HG03439 (cell line): ENCODE results near the gene CYP2U1.

Experiments used
- ATAC-seq: cut with Tn5 transposase; IDR thresholded peaks from one replicate; pipeline ENCODE4 v1.9.1; 2021; ENCODE audit warnings: mild to moderate bottlenecking, moderate library complexity; ENCODE audit not compliant: unreplicated experiment

The CYP2U1 gene

DNA sequence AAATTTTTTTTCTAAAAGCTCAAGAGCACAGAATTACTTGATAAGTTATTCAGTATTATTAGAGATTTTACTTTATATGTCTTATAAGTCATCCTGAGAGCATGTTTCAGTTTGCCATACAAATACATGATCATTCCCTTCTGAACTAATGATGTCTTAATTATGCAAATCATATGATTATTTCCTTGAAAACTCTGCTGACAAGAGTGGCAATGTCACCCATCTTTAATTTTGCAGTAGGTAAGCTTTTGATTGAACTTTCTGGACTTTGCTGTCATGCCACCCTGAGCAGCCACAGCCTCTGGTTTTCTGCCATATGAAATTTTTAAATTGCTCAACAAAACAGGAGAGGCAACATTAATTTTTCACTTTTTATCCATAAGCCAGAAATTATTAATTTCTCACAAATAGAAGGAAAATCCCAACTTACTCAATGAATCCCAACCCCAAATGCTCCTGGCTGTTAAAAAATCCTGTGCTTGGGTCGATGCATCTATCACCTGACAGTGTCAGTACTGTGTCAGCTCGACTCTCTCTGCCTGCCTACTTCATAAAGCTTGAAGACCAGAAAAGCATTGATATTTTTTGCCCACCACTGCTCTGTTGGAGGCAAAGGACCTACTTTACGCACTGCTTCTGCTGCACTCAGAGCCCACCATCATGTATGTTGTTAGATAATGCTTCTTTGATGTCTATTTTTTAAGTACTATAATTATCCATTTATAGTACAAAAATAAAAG is 46.8 kb downstream of the CYP2U1 start:
- ATAC-seq, result no peak

DNA sequence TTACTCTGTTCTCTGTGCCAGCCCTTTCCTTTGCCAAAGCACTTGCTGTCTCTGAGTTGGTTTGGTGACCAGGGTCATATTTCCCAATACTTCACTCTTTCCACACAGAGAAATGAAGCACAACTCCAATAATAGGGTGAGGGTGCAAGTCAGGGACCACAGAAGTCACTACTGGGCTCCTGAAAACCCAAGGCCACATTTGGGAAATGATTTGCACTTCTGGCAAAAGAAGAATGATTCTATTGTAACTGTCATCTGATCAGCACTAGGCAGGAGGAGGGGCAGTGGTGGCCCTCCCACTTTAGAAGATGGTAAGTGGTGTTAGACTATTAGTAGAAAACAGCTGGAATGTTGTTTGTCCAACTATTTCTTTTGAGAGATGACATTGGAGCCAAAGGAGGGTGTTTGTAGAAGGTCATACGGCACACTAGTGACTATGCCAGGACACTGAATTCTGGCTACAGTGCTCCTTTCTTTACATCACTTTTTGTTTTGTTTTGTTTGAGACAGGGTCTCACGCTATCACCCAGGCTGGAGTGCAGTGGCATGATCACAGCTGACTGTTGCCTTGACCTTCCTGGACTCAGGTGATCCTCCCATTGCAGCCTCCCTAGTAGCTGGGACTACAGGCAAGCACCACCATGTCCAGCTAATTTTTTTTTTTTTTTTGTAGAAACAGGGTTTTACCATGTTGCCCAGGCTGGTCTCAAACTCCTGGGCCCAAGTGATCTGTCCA is 47.5 kb downstream of the CYP2U1 start:
- no peak for ATAC-seq

DNA sequence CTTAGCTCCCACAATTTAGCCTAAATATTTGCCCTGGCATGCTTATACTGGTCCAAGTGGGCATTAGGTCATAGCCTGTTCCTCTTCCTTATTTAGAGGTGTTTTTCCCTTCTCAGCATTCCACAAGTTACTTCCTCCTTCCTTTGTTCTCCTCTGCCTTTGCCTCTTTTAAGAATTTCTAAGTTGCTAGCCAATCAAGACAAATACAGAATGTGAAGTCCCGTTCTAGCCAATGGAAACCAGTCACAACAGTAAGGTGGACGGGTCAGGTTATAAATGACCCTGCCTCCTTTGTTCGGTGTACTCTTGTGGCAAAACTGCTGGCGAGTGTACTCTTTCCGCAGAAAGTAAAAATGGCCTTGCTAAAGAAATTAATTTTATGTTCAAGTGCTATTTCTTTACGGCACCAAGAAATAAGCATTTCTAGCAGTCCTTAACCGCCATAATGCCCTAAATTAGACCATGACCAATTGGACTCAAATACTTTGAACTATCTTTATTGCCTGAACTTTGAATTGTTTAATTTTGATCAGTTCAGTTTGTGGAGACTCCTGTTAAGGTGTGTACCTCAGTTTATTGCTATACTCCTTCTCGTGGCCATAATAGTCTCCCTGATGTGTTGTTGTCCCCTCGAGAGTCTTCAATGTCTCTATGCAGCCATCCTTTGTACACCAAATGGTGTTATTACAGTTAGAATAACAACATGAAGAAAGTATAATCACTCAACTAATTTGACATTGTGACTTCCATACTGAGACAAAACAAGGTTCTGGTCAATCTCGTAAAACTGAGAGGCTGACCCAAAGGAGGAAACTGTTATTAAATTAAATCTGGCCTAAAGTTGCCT is 56.8 kb downstream of the CYP2U1 start:
- ATAC-seq, result no peak

DNA sequence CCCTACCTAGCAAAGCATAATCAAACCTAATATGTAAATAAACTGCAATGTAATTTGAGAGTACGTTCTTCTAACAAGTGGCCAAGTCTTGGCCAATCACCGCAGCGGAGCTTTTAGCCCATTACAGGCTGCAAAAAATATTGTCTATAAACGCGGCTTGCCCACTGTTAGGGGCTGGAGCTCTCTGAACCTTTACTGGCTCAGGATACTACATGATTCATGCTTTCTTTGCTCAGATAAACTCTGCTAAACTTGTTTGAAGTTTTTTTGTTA is 57.4 kb downstream of the CYP2U1 start:
- ATAC-seq, result no peak

DNA sequence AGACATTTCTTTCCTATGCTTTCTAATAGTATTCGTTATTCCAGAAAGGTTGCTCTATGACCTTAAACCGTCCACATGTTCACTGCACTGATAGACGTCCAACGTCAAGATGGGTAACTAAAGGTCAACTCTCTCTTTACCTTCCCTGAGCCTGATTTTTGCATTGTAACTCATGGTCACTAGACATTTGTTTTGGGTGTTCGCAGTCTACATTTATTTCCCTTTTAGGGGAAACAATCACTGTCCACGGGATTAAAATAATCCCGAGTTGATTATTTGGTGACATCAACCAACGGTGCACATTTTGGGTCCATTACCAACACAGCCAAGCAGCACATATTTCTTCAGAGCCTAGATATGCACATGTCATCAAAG is 57.8 kb downstream of the CYP2U1 start:
- no peak for ATAC-seq

DNA sequence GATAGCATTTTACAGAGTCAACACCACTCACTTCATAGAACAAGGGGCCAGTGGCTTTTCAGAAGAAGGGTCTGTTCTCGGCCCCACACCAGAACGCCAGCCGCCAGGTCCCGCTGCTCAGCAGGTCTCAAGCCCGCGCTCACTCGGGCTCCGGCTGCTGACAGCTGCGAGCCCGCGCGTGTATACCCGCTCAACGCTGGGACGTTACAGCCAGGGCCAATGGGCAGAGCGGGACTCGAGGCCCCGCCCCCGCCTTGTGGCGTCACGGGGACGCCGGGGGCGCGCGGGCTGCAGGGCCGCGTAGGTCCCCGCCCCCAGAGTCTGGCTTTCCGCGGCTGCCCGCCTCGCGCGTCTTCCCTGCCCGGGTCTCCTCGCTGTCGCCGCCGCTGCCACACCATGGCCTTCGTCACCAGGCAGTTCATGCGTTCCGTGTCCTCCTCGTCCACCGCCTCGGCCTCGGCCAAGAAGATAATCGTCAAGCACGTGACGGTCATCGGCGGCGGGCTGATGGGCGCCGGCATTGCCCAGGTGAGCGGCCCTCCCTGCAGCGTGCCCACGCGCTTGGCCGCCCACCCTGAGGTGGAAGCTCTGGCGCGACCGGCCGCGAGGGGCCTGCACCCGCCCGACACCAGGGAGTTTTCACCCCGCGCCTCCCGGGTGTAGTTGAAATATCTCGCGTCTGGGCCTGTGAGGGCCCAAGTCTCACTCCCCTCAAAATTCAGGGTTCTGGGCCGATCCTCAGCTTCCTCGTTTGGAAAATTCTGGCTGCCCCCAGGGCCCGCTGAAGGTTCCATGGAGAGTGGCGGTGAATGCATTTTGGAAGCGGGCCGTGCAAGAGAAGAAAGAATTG is 58.4 kb downstream of the CYP2U1 start, which contains the start of gene HADH:
Gene HADH, plus strand, starts transcription at position 353 of the 850 bp plus-strand sequence. Its CDS starts 44 bp downstream, at position 397.
- ATAC-seq, result peak; percentile 96

DNA sequence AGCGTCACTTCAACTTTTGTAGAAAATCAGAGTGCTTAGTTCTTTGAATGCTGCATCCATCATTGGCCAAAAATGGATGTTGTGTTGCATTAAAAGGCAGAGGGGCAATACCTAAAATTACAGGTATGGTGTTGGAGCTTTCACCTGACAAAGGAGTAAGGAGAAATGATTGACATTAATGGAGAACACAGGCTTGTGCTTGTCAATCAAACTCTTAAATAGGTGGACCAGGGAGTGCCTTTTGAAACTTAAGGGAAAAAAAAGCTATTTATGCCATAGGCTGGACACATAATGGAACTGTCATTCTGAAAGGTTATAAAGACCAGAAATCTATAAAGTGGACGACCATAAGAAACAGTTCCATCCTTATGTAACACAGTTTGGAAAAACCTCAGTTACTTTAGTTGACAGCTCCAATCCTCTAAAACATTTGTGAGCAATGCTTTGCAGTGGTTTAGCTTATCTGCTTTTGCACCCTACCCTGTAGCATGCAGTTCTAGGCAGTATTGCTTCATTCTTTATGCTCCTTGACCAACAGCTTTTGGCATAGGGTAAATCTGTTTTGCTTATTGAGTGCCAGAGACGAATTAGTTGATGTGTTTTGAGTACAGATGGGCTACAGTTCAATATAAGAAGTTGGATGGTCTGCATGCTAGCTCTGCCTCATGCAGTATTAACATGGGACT is 60.7 kb downstream of the CYP2U1 start:
- ATAC-seq, result no peak

DNA sequence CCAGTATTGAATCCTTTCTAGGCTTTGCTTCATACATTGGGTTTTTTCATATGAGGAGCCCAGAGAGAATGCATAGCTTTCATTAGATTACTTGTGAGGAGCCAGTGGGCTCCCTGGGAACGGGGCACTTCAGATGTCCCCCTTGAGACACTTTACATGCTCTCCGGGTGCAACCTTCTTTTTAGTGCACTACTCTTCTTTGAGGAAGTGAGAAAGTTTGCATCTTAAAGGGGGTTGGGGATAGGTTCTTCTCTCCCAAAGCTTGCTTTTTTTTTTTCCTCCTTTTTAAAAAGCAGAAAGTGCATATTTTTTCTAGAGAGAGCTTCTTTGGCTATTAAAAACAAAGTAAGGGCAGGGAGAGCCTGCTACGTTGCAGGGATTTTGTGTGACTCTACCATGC is 62.6 kb downstream of the CYP2U1 start:
- ATAC-seq, result peak; percentile 17

DNA sequence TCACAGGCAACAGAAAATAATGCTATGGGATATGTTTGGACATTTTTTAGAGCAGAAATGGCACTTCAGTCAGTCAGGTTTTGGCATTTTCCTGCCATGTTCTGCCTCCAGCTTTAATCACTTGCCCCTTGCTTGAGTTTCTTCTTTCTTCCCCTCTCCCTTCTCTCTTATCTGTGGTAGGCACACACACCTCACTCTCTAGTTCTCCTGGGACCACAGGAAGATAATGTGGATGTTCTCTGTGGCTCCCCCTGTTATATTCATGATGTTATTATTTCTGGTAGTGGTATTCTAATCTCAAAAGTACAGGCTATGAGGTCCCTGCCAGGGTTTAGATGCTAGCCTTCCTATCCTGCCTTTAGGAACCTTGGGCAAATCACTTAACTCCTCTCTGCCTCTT is 63.5 kb downstream of the CYP2U1 start:
- ATAC-seq, result no peak

DNA sequence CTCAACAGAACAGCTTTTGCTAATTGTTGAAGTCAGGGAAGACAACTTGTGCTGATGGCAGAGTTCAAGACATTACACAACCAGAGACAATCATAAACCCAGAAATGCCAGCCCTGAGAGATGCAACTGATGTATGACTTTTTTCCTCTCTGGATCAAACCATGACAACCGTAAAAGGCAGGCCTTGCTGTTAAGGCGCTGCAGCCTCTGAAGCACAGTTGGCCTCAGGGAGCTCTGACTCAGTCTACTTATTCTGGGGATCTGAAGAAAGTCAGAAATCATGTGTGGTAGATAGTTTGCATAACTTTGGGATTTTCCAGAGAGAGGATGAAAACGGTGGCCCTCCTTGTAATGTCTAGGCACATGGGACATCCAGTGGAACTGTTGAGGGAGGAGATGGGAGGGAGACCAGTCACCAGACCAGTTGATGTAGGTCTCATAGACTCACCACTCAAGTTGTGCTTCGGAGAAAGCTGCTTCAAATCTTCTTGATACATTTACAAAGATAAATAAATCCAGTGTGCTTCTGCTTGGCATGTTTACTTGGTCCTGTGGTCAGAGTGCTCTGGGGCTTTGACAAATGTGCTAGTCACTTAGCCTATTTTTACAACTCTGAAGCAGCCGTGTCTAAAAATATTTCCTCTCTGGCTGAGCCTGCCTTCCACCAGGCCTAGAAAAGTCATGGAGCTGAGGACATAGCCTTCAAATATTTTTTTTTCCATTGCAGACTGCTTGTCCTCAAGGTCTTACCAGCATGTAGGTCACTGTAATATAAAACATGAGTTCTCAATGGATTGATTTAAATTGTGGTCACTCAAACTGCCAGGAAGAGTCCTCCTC is 65.8 kb downstream of the CYP2U1 start:
- no peak for ATAC-seq

DNA sequence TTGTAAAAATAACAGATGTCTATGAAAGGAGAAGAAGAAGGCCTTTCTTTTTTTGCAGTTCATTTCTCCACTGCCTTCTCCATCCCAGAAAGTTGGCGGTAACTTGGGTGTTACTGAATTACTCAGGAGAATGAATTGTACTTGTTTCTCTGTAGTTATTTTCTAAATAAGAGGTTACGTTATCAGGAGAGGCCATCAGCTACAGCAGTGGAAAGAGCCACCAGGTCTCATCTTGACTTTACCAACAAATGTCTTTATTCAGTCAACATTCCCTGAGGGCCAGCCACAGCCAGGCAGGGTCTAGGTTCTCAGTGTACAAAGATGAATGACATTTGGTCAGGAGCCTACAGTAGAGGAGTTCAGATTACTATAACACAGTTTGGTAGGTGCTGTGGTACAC is 66.4 kb downstream of the CYP2U1 start:
- ATAC-seq, result no peak

DNA sequence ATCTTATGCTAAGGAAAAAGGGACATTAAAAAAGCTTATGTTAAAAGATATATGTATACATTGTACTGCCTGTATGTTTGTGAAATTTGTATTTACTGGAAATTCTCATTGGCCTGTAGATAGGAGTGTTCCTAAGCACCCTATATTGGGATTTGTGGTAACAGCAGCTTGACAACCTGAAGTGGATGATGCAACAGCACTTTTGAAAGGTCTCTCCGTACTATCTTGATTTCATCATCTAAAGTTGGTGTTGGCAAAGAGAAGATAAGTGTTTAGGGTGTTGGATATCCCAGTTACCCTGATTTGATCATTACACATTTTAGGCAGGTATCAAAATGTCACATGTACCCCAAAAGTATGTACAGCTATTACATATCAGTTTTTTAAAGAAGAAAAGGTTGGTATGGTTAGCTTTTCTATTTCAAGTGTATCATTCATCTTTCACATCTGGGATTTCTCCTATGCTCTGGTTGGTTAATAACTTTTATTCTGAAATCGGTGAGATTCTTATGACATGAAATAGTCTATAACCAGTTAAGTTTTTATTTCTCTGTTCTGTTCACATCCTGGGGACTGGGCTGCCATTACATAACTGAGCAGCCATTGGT is 68.7 kb downstream of the CYP2U1 start:
- ATAC-seq, result no peak

DNA sequence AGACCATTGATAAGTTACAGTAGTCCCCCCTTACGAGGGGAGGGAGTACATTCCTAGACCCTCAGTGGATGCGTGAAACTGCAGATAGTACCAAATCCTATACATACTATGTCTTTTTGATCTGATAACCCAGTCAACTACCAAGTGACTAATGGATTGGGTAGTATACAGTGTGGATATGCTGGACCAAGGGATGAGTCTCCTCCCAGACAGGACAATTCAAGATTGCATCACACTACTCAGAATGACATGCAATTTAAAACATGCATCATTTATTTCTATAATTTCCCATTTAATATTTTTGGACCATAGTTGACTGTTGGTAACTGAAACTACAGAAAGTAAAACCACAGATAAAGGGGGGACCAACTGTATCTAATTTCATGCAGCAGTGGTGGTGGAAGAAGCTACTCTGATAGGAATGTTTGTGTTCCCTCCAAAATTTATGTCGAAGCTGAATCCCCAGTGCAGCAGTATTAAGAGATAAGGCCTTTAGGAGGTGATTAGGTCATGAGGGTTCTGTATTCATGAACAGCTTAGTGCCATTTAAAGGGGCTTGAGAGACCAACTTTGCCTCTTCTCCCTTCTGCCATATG is 70.3 kb downstream of the CYP2U1 start:
- no peak for ATAC-seq
